ENCODE data around the gene WDR62. TPM values are rescaled to one million over a fixed set of nuclear protein-coding genes. Genes with fewer than 3 reads are reported as not detected.

Gene WDR62
- total RNA-seq, 4 donors from 2014 or later, result 0.17 to 0.62 (median 0.29) TPM

- no peaks in the 10 kb centered on the region for H3K27me3 ChIP-seq
- ATAC-seq, result peak; percentile 65
- peak overlapping the region; percentile 97 to 99 (median 98) for H3K27ac ChIP-seq
- TF ChIP-seq EP300 (IDR thresholded peaks at IDR 0.05) (no peak), POLR2A (IDR thresholded peaks at IDR 0.05) (peak; percentile 23 to 39), POLR2AphosphoS5 (IDR thresholded peaks at IDR 0.05) (peak; percentile 78)
- TF ChIP-seq, protein P1, sequence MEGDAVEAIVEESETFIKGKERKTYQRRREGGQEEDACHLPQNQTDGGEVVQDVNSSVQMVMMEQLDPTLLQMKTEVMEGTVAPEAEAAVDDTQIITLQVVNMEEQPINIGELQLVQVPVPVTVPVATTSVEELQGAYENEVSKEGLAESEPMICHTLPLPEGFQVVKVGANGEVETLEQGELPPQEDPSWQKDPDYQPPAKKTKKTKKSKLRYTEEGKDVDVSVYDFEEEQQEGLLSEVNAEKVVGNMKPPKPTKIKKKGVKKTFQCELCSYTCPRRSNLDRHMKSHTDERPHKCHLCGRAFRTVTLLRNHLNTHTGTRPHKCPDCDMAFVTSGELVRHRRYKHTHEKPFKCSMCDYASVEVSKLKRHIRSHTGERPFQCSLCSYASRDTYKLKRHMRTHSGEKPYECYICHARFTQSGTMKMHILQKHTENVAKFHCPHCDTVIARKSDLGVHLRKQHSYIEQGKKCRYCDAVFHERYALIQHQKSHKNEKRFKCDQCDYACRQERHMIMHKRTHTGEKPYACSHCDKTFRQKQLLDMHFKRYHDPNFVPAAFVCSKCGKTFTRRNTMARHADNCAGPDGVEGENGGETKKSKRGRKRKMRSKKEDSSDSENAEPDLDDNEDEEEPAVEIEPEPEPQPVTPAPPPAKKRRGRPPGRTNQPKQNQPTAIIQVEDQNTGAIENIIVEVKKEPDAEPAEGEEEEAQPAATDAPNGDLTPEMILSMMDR (IDR thresholded peaks at IDR 0.05), result no peak
- WGBS, 2 donors (ENCODE audit: low coverage in 1 of 2), result 30% methylated on average over 9 of the region's 47 CpGs; no CpG with 5 or more reads in 1 of the 2 donors
- H3K9me3 ChIP-seq, result no peaks in the 10 kb centered on the region
- peaks cover 3 to 45% (median 9%) of the 10 kb centered on the region in 3 donors for H3K4me1 ChIP-seq
- peak overlapping the region; percentile 77 to 80 for H3K4me3 ChIP-seq
- peaks cover 0 to 45% of the 10 kb centered on the region in 2 donors for H3K36me3 ChIP-seq
Observed at GRCh38 chr19:36151144-36152018, 96.7 kb downstream of the WDR62 start.

DNA sequence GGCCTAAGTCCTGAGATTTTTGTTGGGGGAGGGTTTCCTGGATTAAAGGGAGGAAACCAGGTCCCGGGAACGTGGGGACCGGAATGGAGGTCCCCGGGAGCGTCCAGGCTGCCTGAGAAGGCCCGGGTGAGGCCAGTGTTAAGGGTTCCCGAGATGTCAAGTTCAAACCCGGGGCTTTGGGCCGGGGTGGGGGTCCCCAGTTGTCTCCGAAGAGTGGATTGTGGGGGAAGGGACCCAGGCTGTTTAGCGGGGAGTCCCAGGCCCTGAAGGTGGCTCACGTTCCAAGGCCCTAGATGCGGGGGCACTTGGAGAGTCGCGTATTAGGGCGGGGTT is 97.3 kb downstream of the WDR62 start:
- TF ChIP-seq EP300 (IDR thresholded peaks at IDR 0.05), result no peak
- TF ChIP-seq, protein P1 (IDR thresholded peaks at IDR 0.05), result no peak
- TF ChIP-seq POLR2AphosphoS5 (IDR thresholded peaks at IDR 0.05), result no peak
- TF ChIP-seq POLR2A (IDR thresholded peaks at IDR 0.05), result no peak
- H3K27ac ChIP-seq, result peak overlapping the region; percentile 97 to 99 (median 98)
- 0% methylated on average over 6 of the region's 16 CpGs; no CpG with 5 or more reads in 1 of the 2 donors for WGBS, 2 donors (ENCODE audit: low coverage in 1 of 2)
- peak; percentile 5 for ATAC-seq
- H3K4me3 ChIP-seq, result peak overlapping the region; percentile 77 to 80
- peaks cover 0 to 39% of the 10 kb centered on the region in 2 donors for H3K36me3 ChIP-seq
- H3K9me3 ChIP-seq, result no peaks in the 10 kb centered on the region
- peaks cover 3 to 45% (median 9%) of the 10 kb centered on the region in 3 donors for H3K4me1 ChIP-seq
- no peaks in the 10 kb centered on the region for H3K27me3 ChIP-seq

DNA sequence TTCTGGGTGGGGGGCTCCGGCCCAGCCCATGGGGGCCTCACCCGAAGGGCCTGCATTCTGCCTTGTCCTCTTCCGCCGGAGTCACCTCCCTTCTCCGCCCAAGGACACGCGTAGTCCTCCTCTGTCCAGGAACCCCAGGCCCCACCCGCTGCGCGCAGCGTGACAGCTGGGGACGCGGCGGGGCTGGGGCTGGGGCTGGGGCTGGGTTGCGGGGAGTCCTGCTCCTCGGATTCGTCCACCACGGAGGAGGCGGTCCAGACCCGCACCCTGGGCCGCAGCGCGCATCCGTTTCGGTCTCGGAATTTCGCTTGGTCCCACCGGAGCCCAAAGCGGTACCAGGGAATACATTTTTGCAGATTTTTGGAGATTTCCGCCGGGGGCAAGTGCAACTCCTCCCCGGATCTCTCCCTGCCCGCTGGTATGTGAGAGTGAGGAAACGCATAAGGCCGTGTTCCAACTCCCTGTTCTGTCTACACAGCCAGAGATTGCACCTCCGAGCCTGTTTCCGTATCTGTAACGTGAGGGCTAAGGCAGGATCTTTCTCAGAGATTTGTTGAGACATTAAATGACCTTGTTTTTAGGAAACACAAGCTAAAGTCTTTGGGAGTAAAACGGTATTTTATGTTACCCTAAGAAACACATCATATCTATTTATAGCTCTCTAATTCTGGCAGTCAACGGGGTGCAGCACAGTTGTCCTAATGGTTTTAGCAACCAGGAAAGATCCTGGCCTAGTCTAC is 97.8 kb downstream of the WDR62 start, which contains the start of gene COX7A1:
Gene COX7A1 (minus strand): TSS at position 96 of the 740 bp plus-strand sequence. CDS start 40 bp downstream, at position 56.
- H3K4me1 ChIP-seq, result peaks cover 3 to 45% (median 9%) of the 10 kb centered on the region in 3 donors
- TF ChIP-seq, protein P1 (IDR thresholded peaks at IDR 0.05), result no peak
- TF ChIP-seq POLR2A (IDR thresholded peaks at IDR 0.05) (peak; percentile 44 to 71), POLR2AphosphoS5 (IDR thresholded peaks at IDR 0.05) (peak; percentile 84), EP300 (IDR thresholded peaks at IDR 0.05) (no peak)

GRCh38 chr19:36153126-36153525 is 98.4 kb downstream of the WDR62 start:
- ATAC-seq, result no peak
- no peaks in the 10 kb centered on the region for H3K9me3 ChIP-seq
- no peak for TF ChIP-seq POLR2AphosphoS5 (IDR thresholded peaks at IDR 0.05)
- no peak for TF ChIP-seq EP300 (IDR thresholded peaks at IDR 0.05)
- TF ChIP-seq POLR2A (IDR thresholded peaks at IDR 0.05), result no peak
- TF ChIP-seq, protein P1 (IDR thresholded peaks at IDR 0.05), result no peak
- peak overlapping the region; percentile 97 to 99 (median 98) for H3K27ac ChIP-seq
- H3K27me3 ChIP-seq, result no peaks in the 10 kb centered on the region
- H3K36me3 ChIP-seq, result peaks cover 0 to 28% of the 10 kb centered on the region in 2 donors
- H3K4me3 ChIP-seq, result peak overlapping the region; percentile 77 to 80
- peaks cover 3 to 45% (median 9%) of the 10 kb centered on the region in 3 donors for H3K4me1 ChIP-seq
- WGBS, 2 donors (ENCODE audit: low coverage in 1 of 2), result 82 to 91% methylated on average over 7 to 8 of the region's 10 CpGs

More for the DNA sequence above, 97.8 kb downstream of the WDR62 start, which contains the start of gene COX7A1:
- Histone ChIP-seq H3K4me3 (peak within 1 kb of the TSS; percentile 77 to 80), H3K27me3 (no peaks in the 10 kb centered on the region), H3K27ac (peak within 1 kb of the TSS; percentile 97 to 99 (median 98)), H3K36me3 (peaks cover 0 to 34% of the 10 kb centered on the region in 2 donors), H3K9me3 (no peaks in the 10 kb centered on the region)
- peak; percentile 90 for ATAC-seq
- WGBS, 2 donors (ENCODE audit: low coverage in 1 of 2), result 0 to 7% methylated on average over 7 to 9 of the region's 40 CpGs

Other genes with a start within 250 kb of the WDR62 start
- not detected for gene PRODH2, start 242.1 kb upstream of the WDR62 start, total RNA-seq
- not detected for gene NPHS1, start 202.4 kb upstream of the WDR62 start, total RNA-seq
- gene KIRREL2, start 198.0 kb upstream of the WDR62 start, total RNA-seq, result not detected
- gene APLP1, start 186.3 kb upstream of the WDR62 start, total RNA-seq, result 10 to 100 TPM in 1 of 4 donors, 1 to 10 TPM in 3; 4.7 to 10.0 (median 8.8) TPM
- 1 to 10 TPM; 2.8 to 9.5 (median 5.7) TPM for gene NFKBID, start 154.4 kb upstream of the WDR62 start, total RNA-seq
- gene HCST, start 152.4 kb upstream of the WDR62 start, total RNA-seq, result 1 to 10 TPM in 3 of 4 donors, not detected in 1; 1.8 to 3.1 (median 3.0) TPM
- 100 to 1,000 TPM in 1 of 4 donors, 10 to 100 TPM in 2, 1 to 10 TPM in 1; 3.0 to 116 (median 45.3) TPM for gene TYROBP, start 146.6 kb upstream of the WDR62 start, total RNA-seq
- gene LRFN3, start 118.5 kb upstream of the WDR62 start, total RNA-seq, result 10 to 100 TPM in 2 of 4 donors, 1 to 10 TPM in 2; 6.7 to 18.5 (median 9.1) TPM
- 10 to 100 TPM; 44.0 to 52.7 (median 49.8) TPM for gene SDHAF1, start 59.7 kb upstream of the WDR62 start, total RNA-seq
- gene SYNE4, start 46.1 kb upstream of the WDR62 start, total RNA-seq, result under 1 TPM in 3 of 4 donors, not detected in 1; 0.39 to 0.62 (median 0.47) TPM
- 10 to 100 TPM; 10.7 to 38.3 (median 25.3) TPM for gene ALKBH6, start 40.7 kb upstream of the WDR62 start, total RNA-seq
- 10 to 100 TPM; 26.8 to 66.2 (median 31.1) TPM for gene CLIP3, start 22.0 kb upstream of the WDR62 start, total RNA-seq
- 10 to 100 TPM in 2 of 4 donors, 1 to 10 TPM in 2; 5.3 to 16.8 (median 9.4) TPM for gene THAP8, start 612 bp upstream of the WDR62 start, total RNA-seq
- not detected for gene OVOL3, start 56.2 kb downstream of the WDR62 start, total RNA-seq
- gene POLR2I, start 60.0 kb downstream of the WDR62 start, total RNA-seq, result 10 to 100 TPM; 49.3 to 60.2 (median 54.1) TPM
- 100 to 1,000 TPM; 116 to 248 (median 180) TPM for gene TBCB, start 60.6 kb downstream of the WDR62 start, total RNA-seq
- 100 to 1,000 TPM; 151 to 237 (median 210) TPM for gene CAPNS1, start 85.2 kb downstream of the WDR62 start, total RNA-seq
- gene COX7A1, start 97.5 kb downstream of the WDR62 start, total RNA-seq, result 10 to 100 TPM; 50.4 to 66.6 (median 61.7) TPM
- 1 to 10 TPM; 4.4 to 6.3 (median 5.8) TPM for gene ZNF565, start 159.8 kb downstream of the WDR62 start, total RNA-seq
- gene ZNF146, start 160.2 kb downstream of the WDR62 start, total RNA-seq, result 10 to 100 TPM; 57.9 to 98.2 (median 75.2) TPM